C4-2B (cell line): Measurements from ENCODE around the gene SSX7.
"Not testable (repeated sequence)": the region's sequence is repeated elsewhere in the genome, so short reads cannot be mapped to it uniquely, and the experiment has no call there.

Experiments
- CTCF ChIP-seq: fragments of 450-650 bp; conservative IDR thresholded peaks from 2 replicates; pipeline ENCODE4 v1.5.1; 2017; ENCODE audit warnings: mild to moderate bottlenecking
- ZFX ChIP-seq: fragments of 450-650 bp; IDR thresholded peaks from 2 replicates; pipeline ENCODE4 v1.6.1; 2017

- not testable (repeated sequence) for TF ChIP-seq CTCF, ZFX
Observed at GRCh38 chrX:52628483-52628882, 26.2 kb downstream of the SSX7 start.
